Fibroblast of lung (primary cell): ENCODE results near the gene FGGY. TPM values are rescaled to one million over a fixed set of nuclear protein-coding genes. Genes with fewer than 3 reads are reported as not detected.

ENCODE experiments used
- DNase-seq, 2 donors: peaks; one replicate each; pipeline versions ENCODE4 v3.0.0 to v3.0.0-alpha.2; 2010; ENCODE audit warnings: low read depth in 2 of 2
- H2AFZ ChIP-seq: 2 replicates; pipeline ENCODE4 v1.5.1; 2012; ENCODE audit warnings: low read length, control low read depth, inconsistent platforms
- H3K27ac ChIP-seq: 2 replicates; pipeline ENCODE4 v1.5.1; 2011; ENCODE audit warnings: low read length, control low read depth; ENCODE audit not compliant: insufficient read depth
- H3K27me3 ChIP-seq: 2 replicates; pipeline ENCODE4 v1.5.1; 2011; ENCODE audit warnings: mild to moderate bottlenecking, low read length; ENCODE audit not compliant: control insufficient read depth, insufficient read depth
- H3K36me3 ChIP-seq: 2 replicates; pipeline ENCODE4 v1.5.1; 2011; ENCODE audit warnings: low read length; ENCODE audit not compliant: control insufficient read depth, insufficient read depth
- H3K4me1 ChIP-seq: 2 replicates; pipeline ENCODE4 v1.5.1; 2011; ENCODE audit warnings: low read length; ENCODE audit not compliant: control insufficient read depth, insufficient read depth; ENCODE audit errors: extremely low read depth
- H3K4me2 ChIP-seq: 2 replicates; pipeline ENCODE4 v1.5.1; 2011; ENCODE audit warnings: low read length, control low read depth; ENCODE audit not compliant: insufficient read depth; ENCODE audit errors: extremely low read depth
- H3K4me3 ChIP-seq, 4 experiments: fragments of 200-600 bp in 1 of 4; sonication (generic) in 1 of 4; replicated peaks in 1 of 4; 2 replicates each; pipeline ENCODE4 v1.5.1; 2011 to 2016; ENCODE audit warnings: low read length in 4 of 4, low read depth in 3 of 4, mild to moderate bottlenecking in 3 of 4, control low read depth in 2 of 4, inconsistent platforms in 1 of 4, mixed read lengths in 1 of 4; ENCODE audit not compliant: insufficient read depth in 1 of 4; ENCODE audit errors: control extremely low read depth in 1 of 4
- H3K79me2 ChIP-seq: 2 replicates; pipeline ENCODE4 v1.5.1; 2012; ENCODE audit warnings: mild to moderate bottlenecking, low read length, inconsistent platforms; ENCODE audit not compliant: control insufficient read depth, insufficient read depth
- H3K9ac ChIP-seq: 2 replicates; pipeline ENCODE4 v1.5.1; 2011; ENCODE audit warnings: mild to moderate bottlenecking, low read length, control low read depth; ENCODE audit not compliant: insufficient read depth
- H3K9me3 ChIP-seq: 2 replicates; pipeline ENCODE4 v1.5.1; 2012; ENCODE audit warnings: low read depth, low read length; ENCODE audit not compliant: control insufficient read depth, insufficient read depth
- H4K20me1 ChIP-seq: 2 replicates; pipeline ENCODE4 v1.5.1; 2011; ENCODE audit warnings: low read length; ENCODE audit not compliant: control insufficient read depth, insufficient read depth; ENCODE audit errors: extremely low read depth
- CTCF ChIP-seq, 2 donors: IDR thresholded peaks in 1 of 2; conservative IDR thresholded peaks in 1 of 2; 1 replicate in 1 of 2; 2 replicates in 1 of 2; pipeline ENCODE4 v1.5.1; 2011 to 2012; ENCODE audit warnings: low read length in 2 of 2, control low read depth in 1 of 2, inconsistent platforms in 1 of 2, low read depth in 1 of 2, mild to moderate bottlenecking in 1 of 2
- EZH2 ChIP-seq: IDR thresholded peaks from 2 replicates; pipeline ENCODE4 v1.5.1; 2012; ENCODE audit warnings: low read length, control low read depth, mild to moderate bottlenecking; ENCODE audit errors: missing control alignments
- polyA plus RNA-seq, 2 donors: library from polyadenylated mRNA; depleted of rRNA in 1 of 2; stranded (reverse) in 1 of 2; unstranded in 1 of 2; fragments of >200 nt; gene quantifications; 2 replicates each; pipeline ENCODE4 v1.2.1, GENCODE V29; 2011 to 2012; ENCODE audit warnings: missing spikeins in 1 of 2
- total RNA-seq: library from RNA; depleted of rRNA; stranded (reverse); fragments of >200 nt; gene quantifications from 2 replicates; pipeline ENCODE4 v1.2.1, GENCODE V29; 2014

Gene FGGY
- total and polyA plus RNA-seq, 2 donors (not counting 1 experiment from before 2014, with no cell fraction given) = 9.5 to 32.4 TPM

GRCh38 chr1:59775480-59775879 lies 478.6 kb downstream of the FGGY start:
- Histone ChIP-seq H3K27ac (no peak overlapping the region), H3K27me3 (no peaks in the 10 kb centered on the region), H3K9ac (no peak overlapping the region), H3K4me1 (peaks cover 10% of the 10 kb centered on the region), H4K20me1 (no peaks in the 10 kb centered on the region), H3K79me2 (no peaks in the 10 kb centered on the region), H3K4me2 (no peak overlapping the region), H2AFZ (no peak overlapping the region), H3K9me3 (no peaks in the 10 kb centered on the region), H3K36me3 (no peaks in the 10 kb centered on the region), H3K4me3 (no peak overlapping the region)
- TF ChIP-seq CTCF (conservative IDR thresholded peaks at IDR 0.05 in 1 of 2, IDR thresholded peaks at IDR 0.05 in 1 of 2; ENCODE audit: low read depth in 1 of 2, low read length in 2 of 2) = no peak
- no peak for TF ChIP-seq EZH2
- no peak for DNase-seq

- Histone ChIP-seq H4K20me1 (no peaks in the 10 kb centered on the region), H3K4me3 (no peak overlapping the region)
- DNase-seq = peak in 1 of 2 donors; percentile 51
These were observed 480.3 kb downstream of the FGGY start for GRCh38 chr1:59776960-59777852.

More at GRCh38 chr1:59776960-59777852, 480.3 kb downstream of the FGGY start:
- Histone ChIP-seq H2AFZ (peak overlapping the region; percentile 33), H3K9ac (no peak overlapping the region), H3K36me3 (no peaks in the 10 kb centered on the region), H3K4me2 (no peak overlapping the region), H3K9me3 (no peaks in the 10 kb centered on the region), H3K79me2 (no peaks in the 10 kb centered on the region), H3K4me1 (peaks cover 10% of the 10 kb centered on the region), H3K27me3 (no peaks in the 10 kb centered on the region), H3K27ac (no peak overlapping the region)
- no peak for TF ChIP-seq EZH2
- peak in 1 of 2 donors; percentile 17 for TF ChIP-seq CTCF (conservative IDR thresholded peaks at IDR 0.05 in 1 of 2, IDR thresholded peaks at IDR 0.05 in 1 of 2; ENCODE audit: low read depth in 1 of 2, low read length in 2 of 2)
